ENCODE data around the gene INPP5J.
"Not testable (repeated sequence)": the region's sequence is repeated elsewhere in the genome, so short reads cannot be mapped to it uniquely, and the experiment has no call there.

INPP5J gene, protein sequence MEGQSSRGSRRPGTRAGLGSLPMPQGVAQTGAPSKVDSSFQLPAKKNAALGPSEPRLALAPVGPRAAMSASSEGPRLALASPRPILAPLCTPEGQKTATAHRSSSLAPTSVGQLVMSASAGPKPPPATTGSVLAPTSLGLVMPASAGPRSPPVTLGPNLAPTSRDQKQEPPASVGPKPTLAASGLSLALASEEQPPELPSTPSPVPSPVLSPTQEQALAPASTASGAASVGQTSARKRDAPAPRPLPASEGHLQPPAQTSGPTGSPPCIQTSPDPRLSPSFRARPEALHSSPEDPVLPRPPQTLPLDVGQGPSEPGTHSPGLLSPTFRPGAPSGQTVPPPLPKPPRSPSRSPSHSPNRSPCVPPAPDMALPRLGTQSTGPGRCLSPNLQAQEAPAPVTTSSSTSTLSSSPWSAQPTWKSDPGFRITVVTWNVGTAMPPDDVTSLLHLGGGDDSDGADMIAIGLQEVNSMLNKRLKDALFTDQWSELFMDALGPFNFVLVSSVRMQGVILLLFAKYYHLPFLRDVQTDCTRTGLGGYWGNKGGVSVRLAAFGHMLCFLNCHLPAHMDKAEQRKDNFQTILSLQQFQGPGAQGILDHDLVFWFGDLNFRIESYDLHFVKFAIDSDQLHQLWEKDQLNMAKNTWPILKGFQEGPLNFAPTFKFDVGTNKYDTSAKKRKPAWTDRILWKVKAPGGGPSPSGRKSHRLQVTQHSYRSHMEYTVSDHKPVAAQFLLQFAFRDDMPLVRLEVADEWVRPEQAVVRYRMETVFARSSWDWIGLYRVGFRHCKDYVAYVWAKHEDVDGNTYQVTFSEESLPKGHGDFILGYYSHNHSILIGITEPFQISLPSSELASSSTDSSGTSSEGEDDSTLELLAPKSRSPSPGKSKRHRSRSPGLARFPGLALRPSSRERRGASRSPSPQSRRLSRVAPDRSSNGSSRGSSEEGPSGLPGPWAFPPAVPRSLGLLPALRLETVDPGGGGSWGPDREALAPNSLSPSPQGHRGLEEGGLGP

GRCh38 chr22:31122532-31123291, at the start of gene INPP5J:
Gene INPP5J, plus strand, starts transcription at chr22:31122966. Its CDS starts 49 bp downstream, at chr22:31123015.
- TF ChIP-seq CTCF (conservative IDR thresholded peaks at IDR 0.05; ENCODE audit: low read depth, low read length), result no peak
- peak within 1 kb of the TSS; percentile 70 for H3K4me3 ChIP-seq (ENCODE audit: low read length)
- no peak for DNase-seq (ENCODE audit: low read depth)

DNA sequence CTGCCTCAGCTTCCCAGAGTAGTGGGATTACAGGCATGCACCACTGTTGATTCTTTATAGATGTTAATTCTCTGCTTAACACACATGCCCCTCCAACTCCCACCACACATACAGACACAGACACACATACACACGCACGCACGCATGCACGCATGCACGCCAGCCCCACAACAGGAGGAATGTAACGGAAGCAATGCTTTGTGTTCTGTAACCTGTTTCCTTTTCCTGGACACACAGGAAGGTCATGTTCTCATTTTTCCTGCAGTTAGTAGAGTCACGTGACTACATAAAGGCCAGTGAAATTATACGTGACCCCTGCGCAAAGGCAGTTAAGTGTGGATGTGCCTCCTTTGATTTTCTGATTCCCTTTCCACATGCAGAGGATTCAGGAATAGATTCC, 49.6 kb upstream of the INPP5J start:
- H3K4me3 ChIP-seq (ENCODE audit: low read length); DNase-seq (ENCODE audit: low read depth): not testable (repeated sequence)

- DNase-seq (ENCODE audit: low read depth); H3K4me3 ChIP-seq (ENCODE audit: low read length): not testable (repeated sequence)
Measured at GRCh38 chr22:31073545-31074145, 49.1 kb upstream of the INPP5J start.

GRCh38 chr22:31075961-31076360, 46.8 kb upstream of the INPP5J start:
- no peak for TF ChIP-seq CTCF (conservative IDR thresholded peaks at IDR 0.05; ENCODE audit: low read depth, low read length)
- no peak for DNase-seq (ENCODE audit: low read depth)
- no peak overlapping the region for H3K4me3 ChIP-seq (ENCODE audit: low read length)

GRCh38 chr22:31077681-31078080, 45.1 kb upstream of the INPP5J start:
- no peak for DNase-seq (ENCODE audit: low read depth)
- no peak overlapping the region for H3K4me3 ChIP-seq (ENCODE audit: low read length)
- no peak for TF ChIP-seq CTCF (conservative IDR thresholded peaks at IDR 0.05; ENCODE audit: low read depth, low read length)

GRCh38 chr22:31078389-31078788, 44.4 kb upstream of the INPP5J start:
- H3K4me3 ChIP-seq (ENCODE audit: low read length); DNase-seq (ENCODE audit: low read depth): not testable (repeated sequence)

DNA sequence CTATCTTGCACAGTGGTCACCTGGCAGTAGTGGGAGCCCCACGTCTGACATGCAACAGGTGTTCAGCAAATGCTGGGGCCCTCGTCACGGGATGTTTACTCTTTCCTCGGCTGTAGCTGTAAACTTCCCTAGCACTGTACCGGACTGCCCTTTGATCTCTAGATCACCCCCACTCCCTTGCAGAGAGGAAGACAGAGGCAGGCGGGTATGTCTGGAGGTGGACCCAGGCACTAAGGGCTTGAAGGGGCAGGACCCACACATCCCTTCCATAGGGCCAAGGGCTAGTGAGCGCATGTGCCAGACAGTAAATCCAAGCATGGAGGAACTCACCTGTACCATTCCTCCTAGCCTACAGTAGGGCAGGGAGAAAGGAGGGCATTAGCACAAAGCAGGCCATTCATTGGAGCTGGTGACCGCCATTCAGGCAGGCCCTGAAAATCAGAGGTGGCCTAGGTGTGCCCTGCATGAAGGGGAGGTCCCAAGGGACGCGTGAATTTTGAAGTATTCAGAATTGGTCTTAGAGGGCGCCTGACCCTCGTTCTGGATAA, 43.6 kb upstream of the INPP5J start:
- no peak overlapping the region for H3K4me3 ChIP-seq (ENCODE audit: low read length)
- TF ChIP-seq CTCF (conservative IDR thresholded peaks at IDR 0.05; ENCODE audit: low read depth, low read length), result no peak
- DNase-seq (ENCODE audit: low read depth), result no peak
